HepG2 (cell line): ENCODE results near the gene PCDHB7.
"Not testable (repeated sequence)": the region's sequence is repeated elsewhere in the genome, so short reads cannot be mapped to it uniquely, and the experiment has no call there.

ENCODE experiments used
- MBD4 ChIP-seq: IDR thresholded peaks from 2 replicates; pipeline ENCODE4 v1.6.1; 2012; ENCODE audit warnings: low read length, inconsistent platforms, borderline replicate concordance
- NFYB ChIP-seq: sonication (generic); formaldehyde crosslinking; IDR thresholded peaks from 2 replicates; pipeline ENCODE4 v1.4.0; 2020; ENCODE audit warnings: missing genetic modification reagents
- TF ChIP-seq, protein P1 (sequence below): sonication (generic); formaldehyde crosslinking; IDR thresholded peaks from 2 replicates; pipeline ENCODE4 v1.4.0; 2020; ENCODE audit warnings: missing genetic modification reagents
- TF ChIP-seq, protein P2 (sequence below): sonication (generic); formaldehyde crosslinking; IDR thresholded peaks from 2 replicates; pipeline ENCODE4 v1.5.0; 2020; ENCODE audit warnings: mild to moderate bottlenecking, missing genetic modification reagents, moderate library complexity

DNA sequence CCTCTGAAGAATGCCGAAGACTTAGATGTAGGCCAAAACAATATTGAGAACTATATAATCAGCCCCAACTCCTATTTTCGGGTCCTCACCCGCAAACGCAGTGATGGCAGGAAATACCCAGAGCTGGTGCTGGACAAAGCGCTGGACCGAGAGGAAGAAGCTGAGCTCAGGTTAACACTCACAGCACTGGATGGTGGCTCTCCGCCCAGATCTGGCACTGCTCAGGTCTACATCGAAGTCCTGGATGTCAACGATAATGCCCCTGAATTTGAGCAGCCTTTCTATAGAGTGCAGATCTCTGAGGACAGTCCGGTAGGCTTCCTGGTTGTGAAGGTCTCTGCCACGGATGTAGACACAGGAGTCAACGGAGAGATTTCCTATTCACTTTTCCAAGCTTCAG lies 42.1 kb downstream of the PCDHB7 start:
- TF ChIP-seq, protein P1, sequence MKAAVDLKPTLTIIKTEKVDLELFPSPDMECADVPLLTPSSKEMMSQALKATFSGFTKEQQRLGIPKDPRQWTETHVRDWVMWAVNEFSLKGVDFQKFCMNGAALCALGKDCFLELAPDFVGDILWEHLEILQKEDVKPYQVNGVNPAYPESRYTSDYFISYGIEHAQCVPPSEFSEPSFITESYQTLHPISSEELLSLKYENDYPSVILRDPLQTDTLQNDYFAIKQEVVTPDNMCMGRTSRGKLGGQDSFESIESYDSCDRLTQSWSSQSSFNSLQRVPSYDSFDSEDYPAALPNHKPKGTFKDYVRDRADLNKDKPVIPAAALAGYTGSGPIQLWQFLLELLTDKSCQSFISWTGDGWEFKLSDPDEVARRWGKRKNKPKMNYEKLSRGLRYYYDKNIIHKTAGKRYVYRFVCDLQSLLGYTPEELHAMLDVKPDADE (CRISPR knock-in tag) = not testable (repeated sequence)
- TF ChIP-seq MBD4; NFYB (CRISPR knock-in tag): not testable (repeated sequence)
- TF ChIP-seq, protein P2, sequence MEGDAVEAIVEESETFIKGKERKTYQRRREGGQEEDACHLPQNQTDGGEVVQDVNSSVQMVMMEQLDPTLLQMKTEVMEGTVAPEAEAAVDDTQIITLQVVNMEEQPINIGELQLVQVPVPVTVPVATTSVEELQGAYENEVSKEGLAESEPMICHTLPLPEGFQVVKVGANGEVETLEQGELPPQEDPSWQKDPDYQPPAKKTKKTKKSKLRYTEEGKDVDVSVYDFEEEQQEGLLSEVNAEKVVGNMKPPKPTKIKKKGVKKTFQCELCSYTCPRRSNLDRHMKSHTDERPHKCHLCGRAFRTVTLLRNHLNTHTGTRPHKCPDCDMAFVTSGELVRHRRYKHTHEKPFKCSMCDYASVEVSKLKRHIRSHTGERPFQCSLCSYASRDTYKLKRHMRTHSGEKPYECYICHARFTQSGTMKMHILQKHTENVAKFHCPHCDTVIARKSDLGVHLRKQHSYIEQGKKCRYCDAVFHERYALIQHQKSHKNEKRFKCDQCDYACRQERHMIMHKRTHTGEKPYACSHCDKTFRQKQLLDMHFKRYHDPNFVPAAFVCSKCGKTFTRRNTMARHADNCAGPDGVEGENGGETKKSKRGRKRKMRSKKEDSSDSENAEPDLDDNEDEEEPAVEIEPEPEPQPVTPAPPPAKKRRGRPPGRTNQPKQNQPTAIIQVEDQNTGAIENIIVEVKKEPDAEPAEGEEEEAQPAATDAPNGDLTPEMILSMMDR = not testable (repeated sequence)
